ENCODE measurements around the gene OR52D1. TPM values are rescaled to one million over a fixed set of nuclear protein-coding genes. Genes with fewer than 3 reads are reported as not detected.

OR52D1 gene
- total and polyA plus RNA-seq, 9 of the 15 experiments (the other 6 are each of a cell fraction or from before 2014, with no cell fraction given): 0.14 to 1.3 (median 0.97) TPM; not detected in 6

- no peak for FAIRE-seq
- CTCF ChIA-PET (ENCODE audit: low intra/inter-chr PET ratio): no interaction called here
These were observed 14.6 kb upstream of the OR52D1 start for GRCh38 chr11:5473921-5474320.

GRCh38 chr11:5476186-5476819 is 12.2 kb upstream of the OR52D1 start:
- in situ Hi-C loops (cut with MboI): no loop called here
- Histone ChIP-seq H3K9me3 (replicated peaks; ENCODE audit: control insufficient read depth, insufficient read depth, low read depth, low read length) (no peaks in the 10 kb centered on the region), H3K4me1 (replicated peaks in 1 of 2; ENCODE audit: control insufficient read depth in 2 of 2, insufficient read depth in 2 of 2, low read length in 2 of 2) (no peaks in the 10 kb centered on the region), H3K4me3 (no peak overlapping the region), H3K27ac (ENCODE audit: extremely low read depth, low read depth, low read length) (no peak overlapping the region; the same call in 2 of the 3 replicates), H3K9me1 (ENCODE audit: control insufficient read depth, insufficient read depth, low read length) (no peaks in the 10 kb centered on the region), H3K36me3 (ENCODE audit: control insufficient read depth, insufficient read depth, low read length) (peaks cover 59% of the 10 kb centered on the region), H3K4me2 (ENCODE audit: insufficient read depth, low read length) (no peak overlapping the region), H4K20me1 (replicated peaks; ENCODE audit: control insufficient read depth, insufficient read depth, low read length) (peaks cover 18% of the 10 kb centered on the region), H3K79me2 (ENCODE audit: control insufficient read depth, insufficient read depth, low read length) (peaks cover 61% of the 10 kb centered on the region), H3K9ac (ENCODE audit: insufficient read depth in 1 of 2, low read depth in 2 of 2, low read length in 2 of 2) (no peak overlapping the region), H2AFZ (ENCODE audit: low read depth, low read length) (no peak overlapping the region), H3K27me3 (ENCODE audit: control insufficient read depth in 2 of 2, insufficient read depth in 2 of 2, low read length in 2 of 2) (no peaks in the 10 kb centered on the region)
- intact Hi-C loops (cut with micrococcal nuclease): loop anchor here (1.0 kb wide), 1 partner anchor 77 kb away; no protein-coding TSS in a partner anchor
- CTCF ChIA-PET (ENCODE audit: low intra/inter-chr PET ratio): interaction anchor here (0.5 to 1.9 kb wide), 4 partner anchors 77 to 415 kb away, joined by 3 to 13 read pairs (median 6); no protein-coding TSS in a partner anchor
- DNase-seq (ENCODE audit: extremely low read depth in 1 of 4, low spot score in 3 of 4) (peak; percentile 69 to 77 (median 72)), FAIRE-seq (peak; percentile 79), ATAC-seq (peak; percentile 97)
- 38% methylated on average over 2 of the region's 2 CpGs for WGBS (ENCODE audit: insufficient coverage, low coverage, missing lambda C conversion rate)
- BruUV-seq (replicated peaks): no TSS peak
- POLR2A ChIA-PET: interaction anchor here (1.1 to 3.2 kb wide), 2 partner anchors 28 to 225 kb away, joined by 4 to 17 read pairs; no protein-coding TSS in a partner anchor
- TF ChIP-seq AFF4 (CRISPR knock-in tag; IDR thresholded peaks at IDR 0.05) (no peak), ZNF277 (CRISPR knock-in tag; IDR thresholded peaks at IDR 0.05; ENCODE audit: borderline replicate concordance) (no peak), RAD21 (CRISPR knock-in tag; conservative IDR thresholded peaks at IDR 0.05 in 1 of 2, IDR thresholded peaks at IDR 0.05 in 1 of 2) (peak; percentile 63 to 79), ZNF780A (CRISPR knock-in tag; IDR thresholded peaks at IDR 0.05) (no peak)

More at GRCh38 chr11:5473921-5474320, 14.6 kb upstream of the OR52D1 start:
- Histone ChIP-seq H3K4me3 (no peak overlapping the region), H3K36me3 (ENCODE audit: control insufficient read depth, insufficient read depth, low read length) (peaks cover 81% of the 10 kb centered on the region), H3K27me3 (ENCODE audit: control insufficient read depth in 2 of 2, insufficient read depth in 2 of 2, low read length in 2 of 2) (no peaks in the 10 kb centered on the region), H3K9ac (ENCODE audit: insufficient read depth in 1 of 2, low read depth in 2 of 2, low read length in 2 of 2) (no peak overlapping the region), H4K20me1 (replicated peaks; ENCODE audit: control insufficient read depth, insufficient read depth, low read length) (peaks cover 18% of the 10 kb centered on the region), H3K9me3 (replicated peaks; ENCODE audit: control insufficient read depth, insufficient read depth, low read depth, low read length) (no peaks in the 10 kb centered on the region), H3K4me1 (replicated peaks in 1 of 2; ENCODE audit: control insufficient read depth in 2 of 2, insufficient read depth in 2 of 2, low read length in 2 of 2) (no peaks in the 10 kb centered on the region), H2AFZ (ENCODE audit: low read depth, low read length) (no peak overlapping the region), H3K27ac (ENCODE audit: extremely low read depth, low read depth, low read length) (no peak overlapping the region), H3K4me2 (ENCODE audit: insufficient read depth, low read length) (no peak overlapping the region), H3K79me2 (ENCODE audit: control insufficient read depth, insufficient read depth, low read length) (peaks cover 85% of the 10 kb centered on the region), H3K9me1 (ENCODE audit: control insufficient read depth, insufficient read depth, low read length) (no peaks in the 10 kb centered on the region)
- DNase-seq (ENCODE audit: extremely low read depth in 1 of 4, low spot score in 3 of 4) (no peak), ATAC-seq (no peak)
- TF ChIP-seq MAFK (IDR thresholded peaks at IDR 0.05; ENCODE audit: low read length) (peak; percentile 13; the same call in 1 of the 2 replicates), TEAD1 (CRISPR knock-in tag; IDR thresholded peaks at IDR 0.05) (no peak), NFRKB (IDR thresholded peaks at IDR 0.05; ENCODE audit: low read depth) (no peak), C11orf30 (IDR thresholded peaks at IDR 0.05; ENCODE audit: low read depth) (peak; percentile 62; the same call in 1 of the 2 replicates), HCFC1 (IDR thresholded peaks at IDR 0.05; ENCODE audit: low read depth, low read length) (no peak), PRMT5 (CRISPR knock-in tag; IDR thresholded peaks at IDR 0.05) (no peak), ZNF316 (IDR thresholded peaks at IDR 0.05) (peak; percentile 80)
- POLR2A ChIA-PET: no interaction called here
- intact Hi-C loops (cut with micrococcal nuclease): no loop called here
- in situ Hi-C loops (cut with MboI): no loop called here
- BruUV-seq (replicated peaks): no TSS peak

Measured in K562 (cell line).